Fibroblast of the aortic adventitia (primary cell): ENCODE data around the gene STAT6. TPM values are rescaled to one million over a fixed set of nuclear protein-coding genes. Genes with fewer than 3 reads are reported as not detected.

Source experiments
- DNase-seq: peaks from one replicate; pipeline ENCODE4 v3.0.0-alpha.2; 2010; ENCODE audit warnings: low read depth
- H3K4me3 ChIP-seq: 2 replicates; pipeline ENCODE4 v1.5.1; 2011; ENCODE audit warnings: low read depth, mild to moderate bottlenecking, control low read depth, low read length, moderate library complexity
- total RNA-seq: library from RNA; depleted of rRNA; stranded (reverse); fragments of >200 nt; gene quantifications from 2 replicates; pipeline ENCODE4 v1.2.3, GENCODE V29; 2012; ENCODE audit warnings: low replicate concordance
- TF ChIP-seq, protein P1 (sequence below): IDR thresholded peaks from 2 replicates; pipeline ENCODE4 v1.5.1; 2011; ENCODE audit warnings: mild to moderate bottlenecking, low read length, control low read depth, inconsistent platforms; ENCODE audit not compliant: insufficient read depth

The STAT6 gene
- total RNA-seq, 1 donor: 102 TPM

DNA sequence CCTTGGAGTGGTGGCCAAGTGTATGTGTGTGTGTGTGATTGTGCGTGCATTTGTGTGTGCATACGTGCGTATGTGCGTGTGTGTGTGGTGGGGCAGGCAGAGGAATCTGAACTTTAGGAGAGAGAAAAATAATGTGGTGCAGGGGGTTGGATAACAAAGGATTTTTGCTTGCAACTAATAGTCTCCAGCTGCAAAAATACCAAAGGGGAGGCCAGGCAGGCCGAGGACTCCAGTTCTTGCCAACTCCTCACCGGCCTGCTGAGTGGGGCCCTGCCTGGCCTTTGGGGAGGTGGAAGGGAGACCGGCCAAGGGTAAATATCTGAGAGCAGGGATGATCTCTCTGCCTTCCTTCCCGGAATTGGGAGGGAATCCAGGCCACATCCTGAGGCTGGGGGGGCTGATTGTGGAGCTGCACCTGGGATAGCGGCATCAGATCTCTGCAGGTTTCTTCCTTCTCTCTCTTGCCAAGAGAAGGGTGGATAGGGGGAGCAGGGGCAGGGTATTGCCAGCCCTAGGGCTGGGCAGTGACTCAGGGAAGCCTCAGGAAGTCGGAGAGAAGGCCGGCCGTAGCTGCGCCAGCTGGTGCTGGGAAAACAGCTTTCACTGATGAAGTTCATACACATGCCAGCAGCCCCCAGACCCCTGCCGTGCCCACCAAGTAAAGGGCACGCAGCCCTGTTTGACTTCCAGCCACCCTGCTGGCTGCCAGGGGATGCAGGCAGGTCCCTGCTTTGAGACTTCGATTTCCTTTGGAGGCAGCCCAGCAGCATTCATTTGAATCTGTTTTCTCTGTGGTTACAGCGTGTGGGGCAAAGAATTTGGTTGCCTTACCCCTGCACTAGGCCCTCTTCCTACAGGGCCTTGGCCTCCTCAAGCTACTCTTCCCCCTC, 40.8 kb upstream of the STAT6 start:
- DNase-seq: peak; percentile 97
- H3K4me3 ChIP-seq: peak overlapping the region; percentile 37
- TF ChIP-seq, protein P1, sequence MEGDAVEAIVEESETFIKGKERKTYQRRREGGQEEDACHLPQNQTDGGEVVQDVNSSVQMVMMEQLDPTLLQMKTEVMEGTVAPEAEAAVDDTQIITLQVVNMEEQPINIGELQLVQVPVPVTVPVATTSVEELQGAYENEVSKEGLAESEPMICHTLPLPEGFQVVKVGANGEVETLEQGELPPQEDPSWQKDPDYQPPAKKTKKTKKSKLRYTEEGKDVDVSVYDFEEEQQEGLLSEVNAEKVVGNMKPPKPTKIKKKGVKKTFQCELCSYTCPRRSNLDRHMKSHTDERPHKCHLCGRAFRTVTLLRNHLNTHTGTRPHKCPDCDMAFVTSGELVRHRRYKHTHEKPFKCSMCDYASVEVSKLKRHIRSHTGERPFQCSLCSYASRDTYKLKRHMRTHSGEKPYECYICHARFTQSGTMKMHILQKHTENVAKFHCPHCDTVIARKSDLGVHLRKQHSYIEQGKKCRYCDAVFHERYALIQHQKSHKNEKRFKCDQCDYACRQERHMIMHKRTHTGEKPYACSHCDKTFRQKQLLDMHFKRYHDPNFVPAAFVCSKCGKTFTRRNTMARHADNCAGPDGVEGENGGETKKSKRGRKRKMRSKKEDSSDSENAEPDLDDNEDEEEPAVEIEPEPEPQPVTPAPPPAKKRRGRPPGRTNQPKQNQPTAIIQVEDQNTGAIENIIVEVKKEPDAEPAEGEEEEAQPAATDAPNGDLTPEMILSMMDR: no peak

DNA sequence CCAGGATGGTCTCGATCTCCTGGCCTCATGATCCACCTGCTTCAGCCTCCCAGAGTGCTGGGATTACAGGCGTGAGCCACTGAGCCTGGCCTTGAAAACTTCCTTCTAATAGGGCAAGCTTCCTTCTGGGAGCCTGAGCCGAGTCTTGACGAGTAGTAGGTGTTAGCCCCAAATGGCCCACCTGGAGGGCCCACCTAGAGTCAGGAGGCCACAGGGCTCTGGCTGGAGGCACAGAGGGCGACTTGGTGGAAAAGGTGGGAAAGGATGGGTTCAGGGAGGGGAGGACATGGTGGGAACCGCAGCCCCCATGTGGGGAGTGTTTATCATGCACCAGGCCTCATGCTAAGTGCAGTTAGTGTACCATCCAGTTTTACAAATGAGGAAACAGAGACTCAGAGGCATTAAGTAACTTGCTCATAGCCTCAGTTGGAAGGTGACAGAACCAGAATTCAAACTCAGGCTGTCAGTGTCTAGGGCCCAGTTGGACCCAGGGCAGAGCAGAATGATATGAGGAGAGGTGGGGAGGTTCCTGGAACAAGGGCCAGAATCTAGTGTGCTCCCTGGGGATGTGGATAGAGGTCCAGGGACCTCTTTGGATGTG, 39.3 kb upstream of the STAT6 start:
- no peak for DNase-seq
- H3K4me3 ChIP-seq: no peak overlapping the region
- TF ChIP-seq, protein P1: no peak

DNA sequence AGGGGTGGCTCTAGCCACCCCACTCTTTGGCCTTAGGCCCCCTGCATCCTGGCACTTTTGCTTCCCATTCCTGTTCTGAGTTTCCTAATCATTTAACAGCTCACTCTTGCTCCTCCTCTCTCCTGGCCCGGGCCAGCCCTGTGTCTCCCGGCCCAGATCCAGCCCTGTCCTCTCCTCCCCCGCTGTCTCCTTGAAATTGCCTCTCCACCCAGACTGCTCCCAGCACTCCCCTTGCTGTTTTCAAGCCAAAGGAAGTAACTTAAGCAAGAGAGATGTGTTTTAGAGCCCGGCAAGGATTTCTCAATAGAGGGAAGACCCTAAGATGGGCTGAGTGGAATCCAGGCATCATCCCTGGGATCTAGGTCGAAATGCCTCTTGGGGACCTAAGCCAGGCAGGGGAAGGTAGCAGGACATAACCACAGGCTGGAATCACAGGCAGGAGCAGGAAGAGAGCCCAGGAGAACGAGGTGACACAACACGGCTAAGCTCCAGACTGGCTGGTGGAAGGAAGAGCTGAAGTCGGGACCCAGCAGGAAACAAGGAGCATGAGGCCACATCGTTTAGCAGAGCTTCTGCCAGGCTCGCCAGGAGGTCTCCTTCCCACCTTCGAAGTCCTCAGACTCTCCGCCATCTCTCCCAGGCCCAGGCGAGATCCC, 38.2 kb upstream of the STAT6 start:
- peak; percentile 94 for DNase-seq
- TF ChIP-seq, protein P1: no peak
- H3K4me3 ChIP-seq: peak overlapping the region; percentile 38

DNA sequence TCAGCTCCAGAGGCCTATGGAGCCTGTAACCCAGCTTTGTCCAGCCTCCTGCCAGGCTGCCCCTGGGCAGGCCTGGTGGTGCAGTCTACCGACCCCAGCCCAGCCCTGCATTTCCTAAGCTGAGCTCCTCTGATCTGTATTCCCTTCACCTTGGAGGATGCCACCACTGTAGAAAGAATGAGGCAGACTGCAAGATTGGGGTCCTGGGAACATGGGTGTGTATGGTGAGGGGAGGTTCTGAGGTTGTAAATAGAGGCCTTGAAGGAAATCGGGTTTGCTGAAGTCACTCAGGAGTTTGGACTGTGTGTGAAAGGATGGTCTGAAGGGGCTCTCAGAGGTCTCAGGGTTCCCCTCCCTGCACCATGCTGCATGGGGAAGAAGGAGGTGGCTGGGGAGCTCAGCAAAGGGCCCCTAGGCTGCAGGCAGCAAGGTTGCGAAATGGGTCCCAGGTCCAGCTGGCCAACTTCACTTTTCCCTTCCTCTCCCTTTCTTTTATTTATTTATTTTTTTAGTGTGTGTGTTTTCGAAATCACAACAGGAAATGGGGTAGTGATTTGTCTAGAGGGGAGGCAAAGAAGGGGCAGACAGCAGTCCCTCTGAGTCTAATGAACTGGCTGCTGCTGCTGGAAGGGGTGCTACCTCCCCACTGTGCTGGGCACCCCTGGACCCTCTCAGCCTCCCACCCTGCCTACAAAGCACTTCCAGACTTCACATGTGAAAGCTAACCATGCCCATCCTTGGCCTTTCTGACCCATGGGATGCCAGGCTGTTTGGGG, 37.5 kb upstream of the STAT6 start:
- peak overlapping the region; percentile 38 for H3K4me3 ChIP-seq

DNA sequence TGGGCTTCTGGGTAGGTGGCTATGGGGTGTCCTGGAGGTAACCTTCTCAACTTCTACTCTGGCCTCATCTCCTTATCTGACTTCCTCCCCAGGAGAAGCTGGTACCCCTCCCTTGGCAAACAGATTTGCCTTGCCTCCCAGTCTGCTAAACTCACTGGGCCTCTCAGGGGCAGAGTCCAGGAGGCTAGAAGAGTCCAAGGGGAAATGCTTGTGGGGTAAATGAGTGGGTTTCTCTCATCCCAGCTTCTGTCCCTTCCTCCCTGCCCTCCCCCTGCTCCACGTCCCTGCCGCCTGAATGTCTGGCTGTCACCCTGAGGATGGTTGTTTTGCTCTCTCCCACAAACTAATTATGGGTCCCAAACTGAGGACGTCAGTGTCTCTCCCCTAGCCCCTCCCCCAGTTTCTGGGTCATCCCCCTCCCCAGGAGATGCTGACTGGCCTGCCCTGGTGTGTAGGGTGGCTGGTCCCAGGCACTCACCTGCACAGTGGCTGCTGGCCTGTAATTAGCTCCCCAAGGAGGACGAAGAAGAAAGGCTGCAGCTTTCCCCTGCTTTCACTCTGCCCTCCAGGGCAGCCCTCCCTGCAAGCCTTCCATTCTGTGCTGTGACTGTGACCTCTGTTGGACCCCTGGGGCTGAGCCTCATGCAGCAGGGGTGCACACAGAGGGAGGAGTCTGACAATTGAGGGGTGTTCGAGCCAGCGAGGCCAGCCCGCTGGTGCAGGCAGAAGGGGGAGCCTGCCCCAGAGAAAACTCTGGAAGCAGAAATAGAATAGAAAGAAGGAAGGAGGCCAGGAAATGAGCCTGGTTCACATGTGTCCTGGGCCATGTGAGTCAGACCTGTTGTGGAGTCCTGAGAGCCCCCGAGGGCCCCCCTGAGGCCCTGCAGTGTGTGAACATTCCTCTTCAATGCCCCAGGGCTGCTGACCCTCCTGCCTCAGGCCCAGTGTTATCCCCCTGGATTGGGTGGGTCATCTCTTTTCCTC, 36.1 kb upstream of the STAT6 start, which contains the start of gene LRP1-AS:
TSS of gene LRP1-AS (minus strand) at position 659 of the 984 bp plus-strand sequence.
- DNase-seq: peak; percentile 69
- TF ChIP-seq, protein P1: no peak
- H3K4me3 ChIP-seq: no peak within 1 kb of the TSS

More for the DNA sequence above, 37.5 kb upstream of the STAT6 start:
- TF ChIP-seq, protein P1: no peak
- DNase-seq: peak; percentile 87
